GM12878 (cell line): ENCODE data around the gene NEURL4. TPM values are rescaled to one million over a fixed set of nuclear protein-coding genes. Genes with fewer than 3 reads are reported as not detected.
A peak's percentile ranks its signal among the peaks of the same experiment; 100 is the strongest.

Source experiments
- CBX5 ChIP-seq: sonication (generic); IDR thresholded peaks from 2 replicates; pipeline ENCODE4 v1.6.1; 2016; ENCODE audit warnings: low read depth, moderate library complexity, mild to moderate bottlenecking, inconsistent platforms
- HDAC6 ChIP-seq: fragments of 200-600 bp; sonication (generic); IDR thresholded peaks from one replicate; pipeline ENCODE4 v1.8.0; 2017; ENCODE audit warnings: antibody characterized with exemption; ENCODE audit not compliant: unreplicated experiment
- NBN ChIP-seq: fragments of 450-650 bp; IDR thresholded peaks from 2 replicates; pipeline ENCODE4 v1.6.1; 2016
- PAX5 ChIP-seq: IDR thresholded peaks from 2 replicates; pipeline ENCODE4 v1.6.1; 2011; ENCODE audit warnings: low read depth, low read length, borderline replicate concordance
- PAX8 ChIP-seq: fragments of 450-650 bp; IDR thresholded peaks from 2 replicates; pipeline ENCODE4 v1.6.1; 2017; ENCODE audit warnings: mild to moderate bottlenecking, moderate library complexity
- RAD51 ChIP-seq: fragments of 450-650 bp; IDR thresholded peaks from 2 replicates; pipeline ENCODE4 v1.6.1; 2016; ENCODE audit warnings: moderate library complexity, mild to moderate bottlenecking, inconsistent platforms
- SMARCA5 ChIP-seq: fragments of 450-650 bp; IDR thresholded peaks from 2 replicates; pipeline ENCODE4 v1.6.1; 2017; ENCODE audit warnings: mild to moderate bottlenecking
- TAF1 ChIP-seq: IDR thresholded peaks from 2 replicates; pipeline ENCODE4 v1.6.1; 2011; ENCODE audit warnings: mild to moderate bottlenecking, low read depth, low read length, borderline replicate concordance
- TBL1XR1 ChIP-seq: IDR thresholded peaks from 2 replicates; pipeline ENCODE4 v1.6.1; 2012; ENCODE audit warnings: low read depth, low read length, improper control_type of control experiment
- polyA plus RNA-seq, 11 experiments: library from polyadenylated mRNA; depleted of rRNA in 4 of 11; unstranded in 6 of 11; stranded (reverse) in 5 of 11; fragments of >200 nt; fragmentation: Nextera tagmentation in 4 of 11; fragmentation: Illumina TruSeq in 1 of 11; extraction: Ambion mirVana in 4 of 11; extraction: Trizol in 1 of 11; gene quantifications; 1 replicate in 1 of 11; 2 replicates in 10 of 11; pipeline versions ENCODE4 v1.2.1 to v1.2.3, GENCODE V29; 2011 to 2016; ENCODE audit warnings: inconsistent platforms in 2 of 11, missing spikeins in 2 of 11, low read depth in 1 of 11
- total RNA-seq, 4 experiments: library from RNA; depleted of rRNA in 3 of 4; stranded (reverse); fragments of >200 nt in 3 of 4; fragmentation: Illumina TruSeq in 1 of 4; extraction: Trizol in 1 of 4; gene quantifications; 2 replicates each; pipeline versions ENCODE4 v1.2.1 to v1.2.3, GENCODE V29; 2013 to 2021
- TF ChIP-seq, protein P1 (sequence below): fragments of 450-650 bp; IDR thresholded peaks from 2 replicates; pipeline ENCODE4 v1.6.1; 2017; ENCODE audit warnings: low read depth, mild to moderate bottlenecking, moderate library complexity
- TF ChIP-seq, protein P2 (sequence below): IDR thresholded peaks from 2 replicates; pipeline ENCODE4 v1.6.1; 2012; ENCODE audit warnings: low read depth, low read length, improper control_type of control experiment
- TF ChIP-seq, protein P3 (sequence below): fragments of 450-650 bp; IDR thresholded peaks from 2 replicates; pipeline ENCODE4 v1.6.1; 2014; ENCODE audit warnings: mild to moderate bottlenecking
- TF ChIP-seq, protein P4 (sequence below): IDR thresholded peaks from 2 replicates; pipeline ENCODE4 v1.6.1; 2011; ENCODE audit warnings: mild to moderate bottlenecking, low read depth, low read length, moderate library complexity; ENCODE audit not compliant: insufficient replicate concordance
- TF ChIP-seq, protein P5 (sequence below): fragments of 450-650 bp; IDR thresholded peaks from 2 replicates; pipeline ENCODE4 v1.6.1; 2017; ENCODE audit warnings: antibody characterized with exemption, mild to moderate bottlenecking, moderate library complexity
- TF ChIP-seq, protein P6 (sequence below): IDR thresholded peaks from 2 replicates; pipeline ENCODE4 v1.6.1; 2012; ENCODE audit warnings: low read depth, low read length, improper control_type of control experiment
- TF ChIP-seq, protein P7 (sequence below): IDR thresholded peaks from 2 replicates; pipeline ENCODE4 v1.6.1; 2011; ENCODE audit warnings: borderline replicate concordance, low read depth, mild to moderate bottlenecking, moderate library complexity, low read length; ENCODE audit not compliant: insufficient read depth, poor library complexity, severe bottlenecking

The NEURL4 gene
- total and polyA plus RNA-seq, 10 of the 15 experiments (the other 5 are each of a cell fraction or from before 2014, with no cell fraction given), result 0.03 to 41.9 (median 10.0) TPM

DNA sequence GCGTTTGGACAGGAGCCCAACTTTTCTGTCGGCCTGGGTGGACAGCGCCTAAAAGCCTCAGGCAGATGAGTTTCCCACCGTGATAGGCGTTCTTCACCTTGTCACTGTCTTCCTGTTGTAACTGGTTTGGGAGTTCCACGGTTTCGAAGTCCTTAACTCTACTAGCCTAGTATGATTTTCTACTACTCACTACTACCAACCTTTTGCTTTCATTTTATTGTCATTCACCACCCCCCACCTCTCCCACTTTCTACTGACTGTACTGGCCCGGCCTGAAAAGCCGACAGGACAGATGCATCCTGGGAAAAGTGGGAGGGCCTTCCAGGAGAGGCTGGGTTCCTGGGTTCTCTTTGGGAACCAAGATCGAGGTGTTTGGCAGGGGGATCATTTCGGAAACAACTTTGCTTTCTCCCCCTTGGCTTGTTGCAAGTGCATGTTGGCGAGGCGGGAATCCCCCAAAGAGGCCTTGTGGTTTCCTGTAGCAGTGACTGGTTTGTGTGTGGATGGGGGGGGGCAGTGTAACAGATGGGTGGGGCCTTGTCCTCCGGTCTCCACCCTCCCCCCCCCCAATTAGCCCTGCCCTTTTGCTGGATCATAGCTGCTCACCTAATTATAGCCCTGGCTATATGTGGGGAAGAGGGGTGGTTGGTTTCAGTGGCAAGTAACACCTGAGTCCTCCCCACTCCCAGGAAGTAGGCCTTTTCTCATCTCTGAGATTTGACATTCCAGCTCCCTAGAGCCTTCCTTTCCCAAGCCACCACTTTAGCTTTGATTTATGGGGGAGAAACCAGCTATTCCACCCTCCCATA, 20.3 kb downstream of the NEURL4 start (continued):
- TF ChIP-seq, protein P1, sequence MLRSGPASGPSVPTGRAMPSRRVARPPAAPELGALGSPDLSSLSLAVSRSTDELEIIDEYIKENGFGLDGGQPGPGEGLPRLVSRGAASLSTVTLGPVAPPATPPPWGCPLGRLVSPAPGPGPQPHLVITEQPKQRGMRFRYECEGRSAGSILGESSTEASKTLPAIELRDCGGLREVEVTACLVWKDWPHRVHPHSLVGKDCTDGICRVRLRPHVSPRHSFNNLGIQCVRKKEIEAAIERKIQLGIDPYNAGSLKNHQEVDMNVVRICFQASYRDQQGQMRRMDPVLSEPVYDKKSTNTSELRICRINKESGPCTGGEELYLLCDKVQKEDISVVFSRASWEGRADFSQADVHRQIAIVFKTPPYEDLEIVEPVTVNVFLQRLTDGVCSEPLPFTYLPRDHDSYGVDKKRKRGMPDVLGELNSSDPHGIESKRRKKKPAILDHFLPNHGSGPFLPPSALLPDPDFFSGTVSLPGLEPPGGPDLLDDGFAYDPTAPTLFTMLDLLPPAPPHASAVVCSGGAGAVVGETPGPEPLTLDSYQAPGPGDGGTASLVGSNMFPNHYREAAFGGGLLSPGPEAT, result peak; percentile 76; the same call in 1 of the 2 replicates
- TF ChIP-seq TAF1 (peak; percentile 64), TBL1XR1 (no peak; the same call in 1 of the 2 replicates), NBN (peak; percentile 66; the same call in 1 of the 2 replicates), PAX8 (no peak), CBX5 (no peak), SMARCA5 (no peak), HDAC6 (no peak), RAD51 (no peak), PAX5 (no peak)
- TF ChIP-seq, protein P2, sequence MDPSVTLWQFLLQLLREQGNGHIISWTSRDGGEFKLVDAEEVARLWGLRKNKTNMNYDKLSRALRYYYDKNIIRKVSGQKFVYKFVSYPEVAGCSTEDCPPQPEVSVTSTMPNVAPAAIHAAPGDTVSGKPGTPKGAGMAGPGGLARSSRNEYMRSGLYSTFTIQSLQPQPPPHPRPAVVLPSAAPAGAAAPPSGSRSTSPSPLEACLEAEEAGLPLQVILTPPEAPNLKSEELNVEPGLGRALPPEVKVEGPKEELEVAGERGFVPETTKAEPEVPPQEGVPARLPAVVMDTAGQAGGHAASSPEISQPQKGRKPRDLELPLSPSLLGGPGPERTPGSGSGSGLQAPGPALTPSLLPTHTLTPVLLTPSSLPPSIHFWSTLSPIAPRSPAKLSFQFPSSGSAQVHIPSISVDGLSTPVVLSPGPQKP, result no peak
- TF ChIP-seq, protein P3, sequence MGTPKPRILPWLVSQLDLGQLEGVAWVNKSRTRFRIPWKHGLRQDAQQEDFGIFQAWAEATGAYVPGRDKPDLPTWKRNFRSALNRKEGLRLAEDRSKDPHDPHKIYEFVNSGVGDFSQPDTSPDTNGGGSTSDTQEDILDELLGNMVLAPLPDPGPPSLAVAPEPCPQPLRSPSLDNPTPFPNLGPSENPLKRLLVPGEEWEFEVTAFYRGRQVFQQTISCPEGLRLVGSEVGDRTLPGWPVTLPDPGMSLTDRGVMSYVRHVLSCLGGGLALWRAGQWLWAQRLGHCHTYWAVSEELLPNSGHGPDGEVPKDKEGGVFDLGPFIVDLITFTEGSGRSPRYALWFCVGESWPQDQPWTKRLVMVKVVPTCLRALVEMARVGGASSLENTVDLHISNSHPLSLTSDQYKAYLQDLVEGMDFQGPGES, result no peak
- TF ChIP-seq, protein P4, sequence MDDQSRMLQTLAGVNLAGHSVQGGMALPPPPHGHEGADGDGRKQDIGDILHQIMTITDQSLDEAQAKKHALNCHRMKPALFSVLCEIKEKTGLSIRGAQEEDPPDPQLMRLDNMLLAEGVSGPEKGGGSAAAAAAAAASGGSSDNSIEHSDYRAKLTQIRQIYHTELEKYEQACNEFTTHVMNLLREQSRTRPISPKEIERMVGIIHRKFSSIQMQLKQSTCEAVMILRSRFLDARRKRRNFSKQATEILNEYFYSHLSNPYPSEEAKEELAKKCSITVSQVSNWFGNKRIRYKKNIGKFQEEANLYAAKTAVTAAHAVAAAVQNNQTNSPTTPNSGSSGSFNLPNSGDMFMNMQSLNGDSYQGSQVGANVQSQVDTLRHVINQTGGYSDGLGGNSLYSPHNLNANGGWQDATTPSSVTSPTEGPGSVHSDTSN, result peak; percentile 3
- TF ChIP-seq, protein P5, sequence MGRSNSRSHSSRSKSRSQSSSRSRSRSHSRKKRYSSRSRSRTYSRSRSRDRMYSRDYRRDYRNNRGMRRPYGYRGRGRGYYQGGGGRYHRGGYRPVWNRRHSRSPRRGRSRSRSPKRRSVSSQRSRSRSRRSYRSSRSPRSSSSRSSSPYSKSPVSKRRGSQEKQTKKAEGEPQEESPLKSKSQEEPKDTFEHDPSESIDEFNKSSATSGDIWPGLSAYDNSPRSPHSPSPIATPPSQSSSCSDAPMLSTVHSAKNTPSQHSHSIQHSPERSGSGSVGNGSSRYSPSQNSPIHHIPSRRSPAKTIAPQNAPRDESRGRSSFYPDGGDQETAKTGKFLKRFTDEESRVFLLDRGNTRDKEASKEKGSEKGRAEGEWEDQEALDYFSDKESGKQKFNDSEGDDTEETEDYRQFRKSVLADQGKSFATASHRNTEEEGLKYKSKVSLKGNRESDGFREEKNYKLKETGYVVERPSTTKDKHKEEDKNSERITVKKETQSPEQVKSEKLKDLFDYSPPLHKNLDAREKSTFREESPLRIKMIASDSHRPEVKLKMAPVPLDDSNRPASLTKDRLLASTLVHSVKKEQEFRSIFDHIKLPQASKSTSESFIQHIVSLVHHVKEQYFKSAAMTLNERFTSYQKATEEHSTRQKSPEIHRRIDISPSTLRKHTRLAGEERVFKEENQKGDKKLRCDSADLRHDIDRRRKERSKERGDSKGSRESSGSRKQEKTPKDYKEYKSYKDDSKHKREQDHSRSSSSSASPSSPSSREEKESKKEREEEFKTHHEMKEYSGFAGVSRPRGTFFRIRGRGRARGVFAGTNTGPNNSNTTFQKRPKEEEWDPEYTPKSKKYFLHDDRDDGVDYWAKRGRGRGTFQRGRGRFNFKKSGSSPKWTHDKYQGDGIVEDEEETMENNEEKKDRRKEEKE, result no peak
- TF ChIP-seq, protein P6, sequence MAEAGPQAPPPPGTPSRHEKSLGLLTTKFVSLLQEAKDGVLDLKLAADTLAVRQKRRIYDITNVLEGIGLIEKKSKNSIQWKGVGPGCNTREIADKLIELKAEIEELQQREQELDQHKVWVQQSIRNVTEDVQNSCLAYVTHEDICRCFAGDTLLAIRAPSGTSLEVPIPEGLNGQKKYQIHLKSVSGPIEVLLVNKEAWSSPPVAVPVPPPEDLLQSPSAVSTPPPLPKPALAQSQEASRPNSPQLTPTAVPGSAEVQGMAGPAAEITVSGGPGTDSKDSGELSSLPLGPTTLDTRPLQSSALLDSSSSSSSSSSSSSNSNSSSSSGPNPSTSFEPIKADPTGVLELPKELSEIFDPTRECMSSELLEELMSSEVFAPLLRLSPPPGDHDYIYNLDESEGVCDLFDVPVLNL, result no peak
- TF ChIP-seq, protein P7, sequence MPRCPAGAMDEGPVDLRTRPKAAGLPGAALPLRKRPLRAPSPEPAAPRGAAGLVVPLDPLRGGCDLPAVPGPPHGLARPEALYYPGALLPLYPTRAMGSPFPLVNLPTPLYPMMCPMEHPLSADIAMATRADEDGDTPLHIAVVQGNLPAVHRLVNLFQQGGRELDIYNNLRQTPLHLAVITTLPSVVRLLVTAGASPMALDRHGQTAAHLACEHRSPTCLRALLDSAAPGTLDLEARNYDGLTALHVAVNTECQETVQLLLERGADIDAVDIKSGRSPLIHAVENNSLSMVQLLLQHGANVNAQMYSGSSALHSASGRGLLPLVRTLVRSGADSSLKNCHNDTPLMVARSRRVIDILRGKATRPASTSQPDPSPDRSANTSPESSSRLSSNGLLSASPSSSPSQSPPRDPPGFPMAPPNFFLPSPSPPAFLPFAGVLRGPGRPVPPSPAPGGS, result peak; percentile 73
